GM21381 (cell line): ENCODE results near the gene SPECC1L.
A peak's percentile ranks its signal among the peaks of the same experiment; 100 is the strongest.
"Not testable (repeated sequence)": the region's sequence is repeated elsewhere in the genome, so short reads cannot be mapped to it uniquely, and the experiment has no call there.

Source experiments
- ATAC-seq: cut with Tn5 transposase; IDR thresholded peaks from one replicate; pipeline ENCODE4 v1.9.1; 2021; ENCODE audit warnings: mild to moderate bottlenecking, moderate library complexity; ENCODE audit not compliant: unreplicated experiment

Gene SPECC1L, protein sequence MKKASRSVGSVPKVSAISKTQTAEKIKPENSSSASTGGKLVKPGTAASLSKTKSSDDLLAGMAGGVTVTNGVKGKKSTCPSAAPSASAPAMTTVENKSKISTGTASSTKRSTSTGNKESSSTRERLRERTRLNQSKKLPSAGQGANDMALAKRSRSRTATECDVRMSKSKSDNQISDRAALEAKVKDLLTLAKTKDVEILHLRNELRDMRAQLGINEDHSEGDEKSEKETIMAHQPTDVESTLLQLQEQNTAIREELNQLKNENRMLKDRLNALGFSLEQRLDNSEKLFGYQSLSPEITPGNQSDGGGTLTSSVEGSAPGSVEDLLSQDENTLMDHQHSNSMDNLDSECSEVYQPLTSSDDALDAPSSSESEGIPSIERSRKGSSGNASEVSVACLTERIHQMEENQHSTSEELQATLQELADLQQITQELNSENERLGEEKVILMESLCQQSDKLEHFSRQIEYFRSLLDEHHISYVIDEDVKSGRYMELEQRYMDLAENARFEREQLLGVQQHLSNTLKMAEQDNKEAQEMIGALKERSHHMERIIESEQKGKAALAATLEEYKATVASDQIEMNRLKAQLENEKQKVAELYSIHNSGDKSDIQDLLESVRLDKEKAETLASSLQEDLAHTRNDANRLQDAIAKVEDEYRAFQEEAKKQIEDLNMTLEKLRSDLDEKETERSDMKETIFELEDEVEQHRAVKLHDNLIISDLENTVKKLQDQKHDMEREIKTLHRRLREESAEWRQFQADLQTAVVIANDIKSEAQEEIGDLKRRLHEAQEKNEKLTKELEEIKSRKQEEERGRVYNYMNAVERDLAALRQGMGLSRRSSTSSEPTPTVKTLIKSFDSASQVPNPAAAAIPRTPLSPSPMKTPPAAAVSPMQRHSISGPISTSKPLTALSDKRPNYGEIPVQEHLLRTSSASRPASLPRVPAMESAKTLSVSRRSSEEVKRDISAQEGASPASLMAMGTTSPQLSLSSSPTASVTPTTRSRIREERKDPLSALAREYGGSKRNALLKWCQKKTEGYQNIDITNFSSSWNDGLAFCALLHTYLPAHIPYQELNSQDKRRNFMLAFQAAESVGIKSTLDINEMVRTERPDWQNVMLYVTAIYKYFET

DNA sequence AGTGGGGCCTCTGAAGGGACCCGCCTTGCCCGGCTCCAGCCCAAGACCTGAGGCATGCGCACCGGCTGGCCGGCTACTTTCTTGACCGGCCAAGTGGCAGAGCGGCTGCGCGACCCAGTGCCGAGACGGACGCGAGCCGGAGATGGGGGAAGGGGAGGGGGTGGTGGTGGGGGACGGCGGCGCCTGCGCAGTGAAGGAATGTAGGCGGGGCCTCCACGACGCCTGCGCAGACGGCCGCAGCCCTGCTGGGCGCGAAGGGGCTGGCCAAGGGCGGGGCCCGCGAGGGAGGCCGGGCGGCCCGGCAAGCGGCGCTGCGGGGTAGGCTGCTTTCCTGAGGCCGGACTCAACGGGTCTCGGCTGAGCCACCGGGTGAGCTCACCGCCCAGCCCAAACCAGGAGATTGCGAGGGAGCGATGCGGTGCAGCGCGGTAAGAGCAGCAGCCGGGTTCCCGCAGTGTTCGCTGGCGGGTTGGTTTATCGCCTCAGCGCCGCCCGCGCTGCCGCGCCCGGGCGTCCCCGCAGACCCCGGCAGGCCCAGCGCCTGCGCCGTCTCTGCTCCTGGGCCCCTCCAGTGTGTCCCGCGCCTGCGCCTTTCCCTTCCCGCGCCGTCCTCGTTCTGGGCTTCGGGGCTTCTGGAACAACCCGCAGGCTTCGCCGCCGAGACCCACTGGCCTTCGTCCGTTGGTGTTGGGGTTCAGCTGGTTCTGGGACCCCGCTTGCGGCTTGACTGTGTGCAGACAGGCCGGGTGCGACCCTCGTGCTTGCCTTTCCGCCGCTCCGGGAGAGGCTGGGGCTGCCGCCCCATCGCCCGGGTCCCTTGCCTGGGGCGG, at the start of gene SPECC1L:
TSS of gene SPECC1L (plus strand) at position 276 of the 830 bp plus-strand sequence. CDS start 31,401 bp downstream, outside the sequence.
- ATAC-seq: peak; percentile 79

DNA sequence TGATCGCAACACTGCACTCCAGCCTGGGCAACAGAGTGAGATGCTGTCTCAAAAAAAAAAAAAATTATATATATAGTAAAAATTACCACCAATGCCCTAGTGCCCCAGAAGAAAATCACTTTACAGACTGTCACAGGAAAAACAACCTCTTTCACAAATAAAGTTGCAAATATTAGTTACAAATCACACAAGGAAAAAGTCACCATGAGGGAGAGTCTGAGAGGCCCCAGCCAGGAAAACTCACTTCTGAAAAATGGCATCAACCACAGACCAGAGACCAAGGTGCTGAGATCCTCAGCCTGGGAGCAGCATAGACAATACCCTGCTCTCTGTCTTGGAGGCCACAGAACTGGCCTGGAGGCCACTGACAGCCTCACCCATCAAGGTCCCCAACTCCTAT, 46.2 kb upstream of the SPECC1L start:
- ATAC-seq: no peak

DNA sequence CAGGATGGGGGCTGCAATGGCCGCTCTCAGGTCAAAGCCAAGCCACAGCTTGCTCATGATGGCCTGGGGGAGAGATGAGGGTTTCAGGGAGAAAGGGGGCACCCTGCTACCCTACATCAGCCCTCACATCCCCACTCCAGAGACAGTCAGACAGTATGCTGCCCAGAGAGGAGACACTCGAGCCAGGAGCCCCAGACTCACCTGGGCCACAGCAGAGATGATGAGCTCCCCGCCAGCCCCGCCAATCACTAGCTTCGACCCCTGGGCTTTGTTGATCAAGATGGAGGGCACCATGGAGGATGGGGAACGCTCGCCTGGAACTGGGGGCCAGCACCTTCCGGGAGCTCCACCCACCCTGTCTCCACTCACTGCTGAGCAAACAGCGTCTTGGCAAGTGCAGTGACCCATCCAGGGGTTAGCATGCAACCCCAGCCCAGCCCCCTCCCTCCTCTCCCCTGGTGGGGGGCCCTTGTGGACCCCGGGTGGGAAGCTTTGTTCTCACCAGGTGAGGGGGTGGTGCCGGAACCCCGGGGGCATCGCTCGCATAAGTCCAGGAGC, 45.5 kb upstream of the SPECC1L start:
- ATAC-seq: no peak

DNA sequence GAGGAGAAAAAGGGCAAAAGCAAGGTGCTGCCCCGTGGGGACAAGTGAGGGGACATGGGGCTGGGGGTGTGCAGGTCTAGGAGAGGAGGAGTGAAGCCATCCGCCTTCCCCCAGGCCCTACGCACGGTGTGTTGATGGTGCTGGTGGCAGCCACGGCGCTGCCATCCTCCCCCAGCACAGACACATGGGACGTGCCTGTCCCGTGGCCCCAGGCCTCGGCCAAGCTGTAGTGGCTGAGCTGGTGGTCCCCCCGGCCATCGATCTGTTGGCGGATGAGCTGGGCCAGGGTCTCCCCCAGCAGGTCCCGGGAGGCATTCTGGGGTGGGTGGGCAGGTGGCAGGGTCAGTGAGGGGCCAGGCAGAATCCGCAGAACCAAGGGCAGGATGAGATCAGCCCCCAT, 44.7 kb upstream of the SPECC1L start:
- ATAC-seq: no peak

DNA sequence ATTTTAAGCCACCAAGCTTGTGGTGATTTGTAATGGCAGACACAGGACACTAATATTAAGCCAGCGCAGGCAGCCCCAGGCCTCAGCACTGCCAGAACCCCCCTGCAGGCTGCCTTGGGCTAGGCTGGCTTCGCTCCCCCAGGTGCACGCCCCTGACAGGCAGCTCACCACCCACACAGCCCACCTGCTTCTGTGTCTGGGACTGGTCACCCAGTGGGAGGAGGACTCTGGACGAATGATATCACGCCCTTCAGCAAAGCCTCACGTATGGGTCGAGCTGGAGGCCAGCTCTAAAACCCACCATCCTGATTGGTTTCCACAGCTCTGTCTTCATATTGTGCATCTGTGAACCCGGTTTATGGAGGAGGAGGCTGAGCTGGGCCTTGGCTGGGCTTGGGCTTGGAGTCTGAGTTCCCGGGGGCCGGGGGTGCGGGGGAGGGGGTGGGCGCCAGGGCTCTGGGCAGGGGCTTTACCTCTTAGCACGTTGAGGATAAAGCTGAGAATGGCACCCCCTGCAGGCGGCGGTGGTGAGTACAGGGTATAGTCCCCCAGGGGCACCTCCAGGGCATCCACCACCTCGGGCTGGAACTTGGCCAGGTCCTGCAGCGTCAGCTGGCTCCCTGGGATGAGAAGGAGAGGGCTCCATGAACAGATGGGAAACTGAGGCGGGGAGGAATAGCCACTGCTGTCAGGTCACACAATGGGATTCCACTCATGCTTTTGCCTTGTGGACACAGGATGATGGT, 39.5 kb upstream of the SPECC1L start:
- no peak for ATAC-seq

DNA sequence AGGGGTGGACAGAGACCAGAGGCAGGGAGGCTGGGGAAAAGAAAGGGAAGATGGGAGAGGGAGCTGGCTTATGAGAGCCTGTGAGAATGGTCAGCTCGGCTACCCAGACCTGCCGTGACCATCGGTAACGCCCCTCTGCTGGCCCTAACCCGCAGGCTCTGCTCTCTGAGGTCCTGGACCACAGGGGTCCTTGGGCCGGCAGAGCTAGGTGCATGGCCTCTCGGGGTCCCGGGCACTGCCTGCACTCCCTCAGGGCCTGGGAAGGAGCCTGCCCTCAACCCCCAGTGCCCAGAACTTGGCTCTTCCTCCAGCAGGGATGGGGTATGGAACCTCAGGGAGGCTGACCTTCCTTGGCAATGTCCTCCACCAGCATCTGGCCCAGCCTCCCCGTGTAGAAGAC, 38.9 kb upstream of the SPECC1L start:
- ATAC-seq: no peak

DNA sequence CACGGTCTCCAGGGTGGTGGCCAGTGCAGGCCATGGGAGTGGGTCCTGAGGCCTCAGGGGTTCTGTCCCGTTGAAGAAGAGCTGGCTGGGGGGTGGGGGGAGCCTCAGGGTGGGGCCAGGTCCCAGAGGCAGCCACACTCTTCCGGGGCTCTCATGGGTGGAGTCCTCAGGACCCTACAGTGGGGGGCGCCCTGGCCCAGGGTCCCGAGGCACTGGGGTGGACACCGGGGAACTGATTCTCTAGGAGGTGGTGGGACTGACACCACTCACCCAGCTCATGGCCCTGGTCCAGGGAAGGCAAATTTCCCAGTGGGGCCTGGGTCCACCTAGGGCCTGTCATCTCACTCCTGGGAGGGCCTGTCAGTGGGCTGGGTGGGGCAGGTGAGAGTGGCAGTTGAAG, 38.5 kb upstream of the SPECC1L start:
- ATAC-seq: no peak

DNA sequence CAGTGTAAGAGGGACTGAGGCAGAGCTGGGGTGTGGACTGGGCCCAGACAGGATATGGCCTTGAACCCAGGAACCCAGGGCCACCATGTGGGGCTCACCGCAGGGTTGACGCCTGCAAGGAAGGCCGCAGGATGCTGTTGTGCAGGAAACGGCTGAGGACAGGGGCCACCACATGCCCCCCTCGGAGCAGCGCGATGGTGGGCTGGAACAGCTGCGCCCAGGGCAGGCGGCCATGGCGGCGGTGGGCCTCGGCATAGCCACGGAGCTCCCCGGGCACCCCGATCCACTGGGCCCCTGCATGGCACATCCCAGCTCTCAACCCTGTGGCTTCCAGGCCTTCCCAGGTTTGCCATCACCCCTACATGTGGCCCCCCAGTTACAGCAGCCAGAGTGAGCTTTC, 37.9 kb upstream of the SPECC1L start:
- no peak for ATAC-seq

DNA sequence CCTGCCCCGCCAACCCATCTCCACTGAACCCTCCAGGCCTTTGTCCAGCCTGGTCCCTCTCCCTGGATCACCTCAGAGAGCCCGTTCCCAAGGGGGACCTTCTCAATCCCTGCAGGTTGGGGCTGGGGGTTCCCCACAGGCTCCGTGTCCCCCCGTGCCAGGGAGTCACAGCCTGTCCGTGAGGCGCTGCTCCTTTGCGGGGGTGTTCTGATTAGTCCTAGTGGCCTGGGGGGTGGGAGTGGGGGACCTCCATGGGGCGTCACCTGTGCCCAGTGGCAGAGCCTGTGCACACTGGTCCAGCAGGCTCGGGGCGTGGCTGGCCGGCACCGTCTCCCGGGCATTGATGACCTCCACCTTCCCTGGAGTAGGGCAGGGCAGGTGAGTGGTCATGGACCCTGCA, 37.4 kb upstream of the SPECC1L start:
- no peak for ATAC-seq

DNA sequence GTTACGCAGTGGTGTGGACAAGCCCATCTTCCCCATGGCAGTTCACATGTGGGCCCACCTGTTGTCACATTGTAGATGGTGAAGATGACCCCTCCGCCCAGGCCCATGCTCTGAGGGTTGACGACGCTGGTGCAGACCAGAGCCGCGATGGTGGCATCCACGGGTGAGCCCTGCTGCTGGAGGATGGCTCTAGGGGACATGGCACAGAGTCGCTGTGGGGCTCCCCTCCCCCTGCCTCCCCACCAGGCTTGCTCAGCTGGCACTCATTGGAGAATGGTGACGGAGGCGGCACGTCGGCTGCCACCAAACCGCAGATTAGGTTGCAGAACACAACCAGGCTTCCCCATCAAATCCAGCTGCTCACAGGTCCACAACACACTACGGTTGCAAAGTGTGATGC, 36.8 kb upstream of the SPECC1L start:
- no peak for ATAC-seq

DNA sequence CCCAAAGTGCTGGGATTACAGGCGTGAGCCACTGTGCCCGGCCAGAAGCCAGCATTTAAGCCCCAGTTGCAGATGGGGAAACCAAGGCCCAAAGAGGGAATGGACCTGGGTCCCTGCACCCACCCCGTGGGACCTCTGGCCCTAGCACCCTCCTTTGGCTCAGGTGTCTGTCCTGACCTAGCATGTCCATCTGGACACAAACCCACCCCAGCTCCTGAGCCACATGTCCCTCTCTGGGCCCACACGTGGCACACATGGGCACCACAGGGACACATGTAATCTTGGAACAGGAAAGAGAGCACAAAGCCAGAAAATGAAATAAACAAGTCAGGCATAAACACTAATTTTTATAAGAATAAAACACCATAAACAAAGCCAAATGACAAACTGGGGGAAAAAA, 35.3 kb upstream of the SPECC1L start:
- ATAC-seq: no peak

DNA sequence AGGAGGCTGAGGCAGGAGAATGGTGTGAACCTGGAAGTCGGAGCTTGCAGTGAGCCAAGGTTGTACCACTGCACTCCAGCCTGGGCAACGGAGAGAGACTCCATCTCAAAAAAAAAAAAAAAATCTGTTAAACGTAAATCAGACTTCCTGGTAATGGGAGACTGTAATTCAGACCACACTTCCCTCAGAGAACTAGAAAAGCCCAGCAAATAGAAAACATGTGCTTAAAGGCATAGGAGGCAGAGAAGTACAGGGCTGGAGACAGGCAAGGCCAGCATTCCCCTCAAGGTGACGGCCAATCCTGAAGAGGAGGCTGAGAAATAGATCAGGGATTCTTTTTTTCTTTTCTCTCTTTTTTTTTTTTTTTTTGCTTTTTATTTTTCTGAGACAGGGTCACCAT, 34.0 kb upstream of the SPECC1L start:
- ATAC-seq: no peak

DNA sequence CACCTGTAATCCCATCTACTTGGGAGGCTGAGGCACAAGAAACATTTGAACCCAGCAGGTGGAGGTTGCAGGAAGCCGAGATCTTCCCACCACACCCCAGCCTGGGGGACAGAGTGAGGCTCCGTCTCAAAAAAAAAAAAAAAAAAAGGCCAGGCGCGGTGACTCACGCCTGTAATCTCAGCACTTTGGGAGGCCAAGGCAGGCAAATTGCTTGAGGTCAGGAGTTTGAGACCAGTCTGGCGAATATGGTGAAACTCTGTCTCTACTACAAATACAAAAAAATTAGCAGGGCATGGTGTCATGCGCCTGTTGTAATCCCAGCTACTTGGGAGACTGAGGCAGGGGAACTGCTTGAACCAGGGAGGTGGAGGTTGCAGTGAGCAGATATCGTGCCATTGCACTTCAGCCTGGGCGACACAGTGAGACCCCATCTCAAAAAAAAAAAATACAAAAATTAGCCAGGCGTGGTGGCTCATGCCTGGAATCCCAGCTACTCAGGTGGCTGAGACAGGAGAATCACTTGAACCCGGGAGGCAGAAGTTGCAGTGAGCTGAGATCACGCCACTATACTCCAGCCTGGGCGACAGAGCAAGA, 32.4 kb upstream of the SPECC1L start:
- not testable (repeated sequence) for ATAC-seq

DNA sequence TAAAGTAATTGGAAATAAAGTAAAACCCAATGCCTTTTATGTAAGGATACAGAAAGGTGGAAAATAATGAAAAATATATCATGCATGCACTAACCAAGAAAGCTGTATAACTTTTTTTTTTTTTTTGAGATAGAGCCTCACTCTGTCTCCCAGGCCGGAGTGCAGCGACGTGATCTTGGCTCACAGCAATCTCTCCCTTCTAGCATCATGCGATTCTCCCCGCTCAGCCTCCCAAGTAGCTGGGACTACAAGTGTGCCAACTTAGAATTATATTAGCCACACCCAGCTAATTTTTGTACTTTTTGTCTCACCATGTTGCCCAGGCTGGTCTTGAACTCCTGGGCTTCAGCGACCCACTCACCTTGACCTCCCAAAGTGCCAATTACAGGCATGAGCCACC, 30.2 kb upstream of the SPECC1L start:
- no peak for ATAC-seq

DNA sequence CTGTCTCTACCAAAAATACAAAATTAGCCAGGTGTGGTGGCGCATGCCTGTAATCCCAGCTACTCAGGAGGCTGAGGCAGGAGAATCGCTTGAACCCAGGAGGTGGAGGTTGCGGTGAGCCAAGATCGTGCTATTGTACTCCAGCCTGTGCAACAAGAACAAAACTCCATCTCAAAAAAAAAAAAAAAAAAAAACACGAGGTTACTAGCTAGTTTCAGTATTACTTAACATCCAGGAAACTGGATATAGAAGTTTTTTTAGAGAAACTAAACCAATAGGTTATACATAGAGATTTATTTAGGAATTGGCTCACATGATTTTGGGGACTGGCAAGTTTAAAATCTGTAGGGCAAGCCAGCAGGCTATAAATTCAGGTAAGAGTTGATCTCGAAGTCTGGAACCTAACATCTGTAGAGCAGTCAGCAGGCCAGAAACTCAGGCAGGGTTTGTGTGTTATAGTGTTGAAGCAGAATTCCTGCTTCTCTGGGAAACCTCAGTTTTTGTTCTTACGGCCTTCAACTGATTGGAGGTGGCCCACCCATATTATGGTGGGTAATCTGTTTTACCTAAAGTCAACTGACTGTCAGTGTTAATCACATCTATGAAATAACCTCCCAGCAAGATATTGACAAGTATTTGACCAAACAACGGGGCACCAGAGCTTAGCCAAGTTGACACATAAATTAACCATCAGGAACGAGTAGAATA, 29.5 kb upstream of the SPECC1L start:
- not testable (repeated sequence) for ATAC-seq

DNA sequence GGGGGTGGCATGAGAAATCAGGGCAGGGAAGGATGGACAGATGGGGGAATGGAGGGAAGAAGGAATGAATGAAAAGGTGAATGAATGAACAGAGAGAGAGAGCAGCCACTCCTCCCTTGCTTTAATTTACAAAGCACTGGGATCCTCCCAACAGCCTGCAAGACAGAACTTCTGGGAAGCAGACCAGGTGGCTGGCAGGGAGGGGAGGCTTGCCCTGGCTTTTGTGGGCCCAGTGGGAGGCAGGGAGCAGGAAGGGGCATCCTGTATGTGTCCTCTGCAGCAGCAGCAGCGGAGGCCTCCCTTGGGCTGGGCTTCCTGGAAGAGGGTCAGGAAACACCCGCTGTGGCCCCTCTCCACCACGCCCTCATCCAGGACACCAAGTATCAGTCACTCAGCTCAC, 27.2 kb upstream of the SPECC1L start:
- not testable (repeated sequence) for ATAC-seq

DNA sequence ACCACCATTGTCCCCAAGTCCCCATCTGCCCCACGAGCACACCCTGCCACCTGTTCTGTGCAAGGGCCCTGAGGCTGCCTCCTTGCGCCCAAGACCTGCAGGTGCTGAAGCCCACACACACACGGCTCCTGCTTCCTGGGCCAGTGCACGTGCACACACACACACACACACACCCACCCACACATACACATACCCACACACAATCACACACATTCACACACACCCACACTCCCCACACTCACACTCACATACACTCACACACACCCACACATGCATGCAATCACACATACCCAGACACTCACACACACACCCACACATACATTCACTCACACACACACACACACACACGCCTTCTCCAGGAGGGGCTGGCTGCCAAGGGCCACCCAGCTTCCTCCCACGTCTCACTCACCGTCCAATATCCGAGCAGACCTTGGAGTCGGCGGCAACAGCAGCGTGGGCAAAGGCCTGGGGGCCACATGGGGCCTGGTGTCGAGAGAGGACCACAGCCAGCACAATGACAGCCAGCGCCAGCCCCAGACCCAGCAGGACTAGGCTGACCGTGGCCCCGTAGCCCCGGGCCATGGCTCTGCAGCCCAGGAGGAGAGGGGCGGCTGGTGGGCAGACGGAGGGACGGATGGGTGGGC, 26.4 kb upstream of the SPECC1L start:
- no peak for ATAC-seq

DNA sequence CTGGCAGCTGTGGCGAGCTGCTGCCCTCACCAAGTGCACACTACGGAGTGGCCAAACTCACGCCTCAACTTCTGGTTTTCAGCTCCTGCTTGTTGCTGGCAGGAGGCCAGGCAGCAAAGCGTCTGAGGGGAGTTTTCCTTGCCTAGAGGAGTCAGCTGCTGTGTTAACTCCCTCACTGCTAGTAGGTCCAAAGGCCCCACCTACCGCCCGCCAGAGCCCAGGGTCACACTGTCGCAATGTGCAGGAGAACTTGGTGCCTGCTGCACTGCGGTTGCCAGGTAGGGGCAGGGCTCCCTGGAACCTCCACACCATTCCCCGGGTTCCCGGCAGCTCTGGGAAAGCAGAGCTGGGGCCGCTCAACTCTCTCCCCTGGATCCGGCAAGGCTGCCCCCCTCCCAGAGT, 25.6 kb upstream of the SPECC1L start, which contains the start of gene GGT5:
TSS of gene GGT5 (minus strand) at position 53 of the 402 bp plus-strand sequence. CDS start 357 bp downstream, outside the sequence.
- not testable (repeated sequence) for ATAC-seq
